GM12878 (cell line): ENCODE data around the gene FBXL17. TPM values are rescaled to one million over a fixed set of nuclear protein-coding genes. Genes with fewer than 3 reads are reported as not detected.

Source experiments
- ATAC-seq: fragments of 200-7000 bp; cut with Tn5 transposase; 3 replicates; pipeline ENCODE4 v1.9.1; 2020; ENCODE audit warnings: mild to moderate bottlenecking, moderate library complexity
- BruUV-seq: library from RNA; stranded (reverse); fragments of 400-500 nt; replicated peaks from 2 replicates; lab custom pipeline; 2021; lab: Mats Ljungman, UMichigan
- CTCF ChIA-PET: fragments of 300-600 bp; sonication (Branson Sonifier 250); formaldehyde crosslinking; extraction: SDS; loops from one replicate; lab custom pipeline; 2021; ENCODE audit warnings: inconsistent platforms; lab: Yijun Ruan, JAX
- POLR2A ChIA-PET: fragments of 350-600 bp; formaldehyde crosslinking; extraction: SDS; loops from one replicate; lab custom pipeline; 2021; ENCODE audit warnings: inconsistent platforms; lab: Charles Lee
- RAD21 ChIA-PET: fragments of 300-600 bp; sonication (Branson Sonifier 250); formaldehyde crosslinking; loops from one replicate; lab custom pipeline; 2023; ENCODE audit warnings: antibody characterized with exemption; ENCODE audit not compliant: unreplicated experiment; lab: Charles Lee
- SMC1A ChIA-PET: fragments of 300-600 bp; sonication (Branson Sonifier 250); formaldehyde crosslinking; loops from one replicate; lab custom pipeline; 2023; ENCODE audit not compliant: unreplicated experiment, uncharacterized antibody; lab: Charles Lee
- DNase-seq: peaks from one replicate; pipeline ENCODE4 v3.0.0-alpha.2; 2011; ENCODE audit warnings: low read depth, low spot score
- FAIRE-seq: peaks from 3 replicates; lab custom pipeline; 2011; peaks lifted over from hg19 to GRCh38; lab: Jason Lieb, UNC
- H2AFZ ChIP-seq: 2 replicates; pipeline ENCODE4 v1.6.0; 2011; ENCODE audit warnings: low read depth, low read length, control low read depth; ENCODE audit not compliant: control insufficient read depth
- H3K27ac ChIP-seq: 2 replicates; pipeline ENCODE4 v1.5.1; 2011; ENCODE audit warnings: control low read depth; ENCODE audit not compliant: control insufficient read depth, insufficient read depth
- H3K27me3 ChIP-seq, 2 experiments: replicated peaks in 1 of 2; 2 replicates each; pipeline versions ENCODE4 v1.6.0 to v1.6.1; 2011; ENCODE audit warnings: low read length in 1 of 2; ENCODE audit not compliant: control insufficient read depth in 2 of 2, insufficient read depth in 2 of 2
- H3K36me3 ChIP-seq, 2 experiments: 2 replicates each; pipeline ENCODE4 v1.5.1; 2011; ENCODE audit warnings: low read length in 1 of 2; ENCODE audit not compliant: control insufficient read depth in 2 of 2, insufficient read depth in 2 of 2
- H3K4me1 ChIP-seq: 2 replicates; pipeline ENCODE4 v1.6.1; 2011; ENCODE audit warnings: mild to moderate bottlenecking, low read length, moderate library complexity, mixed read lengths; ENCODE audit not compliant: control insufficient read depth, insufficient read depth
- H3K4me2 ChIP-seq: 2 replicates; pipeline ENCODE4 v1.6.0; 2011; ENCODE audit warnings: control low read depth; ENCODE audit not compliant: control insufficient read depth, insufficient read depth
- H3K4me3 ChIP-seq: fragments of 200-600 bp; sonication (generic); 2 replicates; pipeline ENCODE4 v1.5.1; 2016
- H3K79me2 ChIP-seq: 2 replicates; pipeline ENCODE4 v1.6.0; 2011; ENCODE audit warnings: low read length; ENCODE audit not compliant: control insufficient read depth, insufficient read depth
- H3K9ac ChIP-seq: 2 replicates; pipeline ENCODE4 v1.8.0; 2011; ENCODE audit warnings: low read length, control low read depth, mixed read lengths; ENCODE audit not compliant: control insufficient read depth, insufficient read depth
- H3K9me3 ChIP-seq: replicated peaks from 3 replicates; pipeline ENCODE4 v1.5.1; 2011; ENCODE audit warnings: mild to moderate bottlenecking, low read length; ENCODE audit not compliant: control insufficient read depth, insufficient read depth
- H4K20me1 ChIP-seq: 2 replicates; pipeline ENCODE4 v1.6.0; 2011; ENCODE audit not compliant: control insufficient read depth, insufficient read depth
- ASH2L ChIP-seq: fragments of 300-600, 200-600 bp; sonication (generic); IDR thresholded peaks from 2 replicates; pipeline ENCODE4 v1.6.1; 2017; ENCODE audit warnings: low read depth, mild to moderate bottlenecking, borderline replicate concordance
- BHLHE40 ChIP-seq, 2 experiments: fragments of 450-650 bp in 1 of 2; IDR thresholded peaks; 2 replicates each; pipeline ENCODE4 v1.6.1; 2011 to 2017; ENCODE audit warnings: low read depth in 2 of 2, borderline replicate concordance in 1 of 2, improper control_type of control experiment in 1 of 2, low read length in 1 of 2, mild to moderate bottlenecking in 1 of 2
- CHD1 ChIP-seq: IDR thresholded peaks from 2 replicates; pipeline ENCODE4 v1.6.1; 2012; ENCODE audit warnings: low read depth, low read length, improper control_type of control experiment
- GATAD2B ChIP-seq: fragments of 450-650 bp; conservative IDR thresholded peaks from 2 replicates; pipeline ENCODE4 v1.6.1; 2017; ENCODE audit warnings: low read depth, mild to moderate bottlenecking, moderate library complexity
- HCFC1 ChIP-seq: fragments of 150-350 bp; IDR thresholded peaks from 2 replicates; pipeline ENCODE4 v1.6.1; 2014; ENCODE audit warnings: low read length
- HDGF ChIP-seq: fragments of 450-650 bp; IDR thresholded peaks from 2 replicates; pipeline ENCODE4 v1.6.1; 2016; ENCODE audit warnings: antibody characterized with exemption
- IRF4 ChIP-seq: IDR thresholded peaks from 2 replicates; pipeline ENCODE4 v1.6.1; 2011; ENCODE audit warnings: low read depth, low read length
- LARP7 ChIP-seq: fragments of 450-650 bp; IDR thresholded peaks from 2 replicates; pipeline ENCODE4 v1.6.1; 2017; ENCODE audit warnings: mild to moderate bottlenecking
- MXI1 ChIP-seq: fragments of 150-350 bp; IDR thresholded peaks from 2 replicates; pipeline ENCODE4 v1.6.1; 2011; ENCODE audit warnings: low read depth, mild to moderate bottlenecking, inconsistent platforms, low read length, improper control_type of control experiment
- MYC ChIP-seq: IDR thresholded peaks from 2 replicates; pipeline ENCODE4 v1.6.1; 2011; ENCODE audit warnings: mild to moderate bottlenecking, low read length, moderate library complexity, inconsistent platforms; ENCODE audit not compliant: insufficient read depth, insufficient replicate concordance, insufficient read length, severe bottlenecking
- NFIC ChIP-seq: IDR thresholded peaks from 2 replicates; pipeline ENCODE4 v1.6.1; 2012; ENCODE audit warnings: low read depth, mild to moderate bottlenecking, inconsistent platforms, low read length, moderate library complexity
- RAD51 ChIP-seq: fragments of 450-650 bp; IDR thresholded peaks from 2 replicates; pipeline ENCODE4 v1.6.1; 2016; ENCODE audit warnings: moderate library complexity, mild to moderate bottlenecking, inconsistent platforms
- RCOR1 ChIP-seq: conservative IDR thresholded peaks from 2 replicates; pipeline ENCODE4 v1.6.1; 2012; ENCODE audit warnings: low read depth, low read length, improper control_type of control experiment
- STAT3 ChIP-seq: IDR thresholded peaks from 2 replicates; pipeline ENCODE4 v1.6.1; 2011; ENCODE audit warnings: low read depth, low read length, improper control_type of control experiment
- ZBED1 ChIP-seq: IDR thresholded peaks from 2 replicates; pipeline ENCODE4 v1.6.1; 2016; ENCODE audit warnings: borderline replicate concordance
- ZNF274 ChIP-seq: IDR thresholded peaks from one replicate; pipeline ENCODE4 v1.8.0; 2011; ENCODE audit not compliant: insufficient read length, insufficient read depth
- in situ Hi-C: fragments of 300-500 bp; cut with MboI; formaldehyde crosslinking; loops from 9 replicates; pipeline ENCODE4 v1.14.3; 2018; ENCODE audit warnings: mixed read lengths
- intact Hi-C: fragments of 100-400 bp; cut with micrococcal nuclease; formaldehyde crosslinking; loops from one replicate; pipeline ENCODE4 v1.14.2; 2022; ENCODE audit not compliant: unreplicated experiment
- polyA plus RNA-seq, 11 experiments: library from polyadenylated mRNA; depleted of rRNA in 4 of 11; unstranded in 6 of 11; stranded (reverse) in 5 of 11; fragments of >200 nt; fragmentation: Nextera tagmentation in 4 of 11; fragmentation: Illumina TruSeq in 1 of 11; extraction: Ambion mirVana in 4 of 11; extraction: Trizol in 1 of 11; gene quantifications; 1 replicate in 1 of 11; 2 replicates in 10 of 11; pipeline versions ENCODE4 v1.2.1 to v1.2.3, GENCODE V29; 2011 to 2016; ENCODE audit warnings: inconsistent platforms in 2 of 11, missing spikeins in 2 of 11, low read depth in 1 of 11
- total RNA-seq, 4 experiments: library from RNA; depleted of rRNA in 3 of 4; stranded (reverse); fragments of >200 nt in 3 of 4; fragmentation: Illumina TruSeq in 1 of 4; extraction: Trizol in 1 of 4; gene quantifications; 2 replicates each; pipeline versions ENCODE4 v1.2.1 to v1.2.3, GENCODE V29; 2013 to 2021
- TF ChIP-seq, protein P1 (sequence below): fragments of 450-650 bp; IDR thresholded peaks from 2 replicates; pipeline ENCODE4 v1.6.1; 2017; ENCODE audit warnings: antibody characterized with exemption, mild to moderate bottlenecking, moderate library complexity
- TF ChIP-seq, protein P2 (sequence below): fragments of 450-650 bp; IDR thresholded peaks from 2 replicates; pipeline ENCODE4 v1.6.1; 2017; ENCODE audit warnings: mild to moderate bottlenecking, moderate library complexity

The FBXL17 gene
- total and polyA plus RNA-seq, 10 of the 15 experiments (the other 5 are each of a cell fraction or from before 2014, with no cell fraction given), result 0.88 to 9.0 (median 4.4) TPM

DNA sequence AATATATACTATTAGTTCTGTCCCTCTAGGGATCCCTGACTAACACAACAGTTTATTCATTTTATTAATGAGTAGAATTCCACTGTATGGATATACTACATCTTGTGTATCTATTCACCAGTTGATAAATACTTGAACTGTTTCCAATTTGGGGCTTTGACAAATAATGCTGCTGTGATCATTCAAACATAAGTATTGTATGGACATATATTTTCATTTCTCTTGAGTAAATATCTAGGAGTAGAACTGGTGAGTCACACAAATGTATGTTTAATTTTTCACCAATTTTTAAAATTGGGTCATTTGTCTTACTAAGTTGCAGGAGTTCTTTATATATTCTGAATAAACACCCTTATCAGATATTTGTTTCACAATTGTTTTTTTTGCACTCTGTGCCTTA is 149.1 kb downstream of the FBXL17 start:
- H2AFZ ChIP-seq, result no peak overlapping the region
- SMC1A ChIA-PET, result interaction anchor here (1.3 kb wide), 1 partner anchor 28 kb away, joined by 3 read pairs; no protein-coding TSS in a partner anchor
- in situ Hi-C loops (no loop called here), intact Hi-C loops (no loop called here)
- CTCF ChIA-PET, result no interaction called here
- ATAC-seq, result no peak
- H3K79me2 ChIP-seq, result no peaks in the 10 kb centered on the region
- no peak for FAIRE-seq
- H3K27me3 ChIP-seq, result no peaks in the 10 kb centered on the region
- H3K36me3 ChIP-seq, result no peaks in the 10 kb centered on the region
- no peaks in the 10 kb centered on the region for H4K20me1 ChIP-seq
- no peak overlapping the region for H3K4me3 ChIP-seq
- H3K4me1 ChIP-seq, result no peaks in the 10 kb centered on the region
- no peak for DNase-seq
- no peak overlapping the region for H3K27ac ChIP-seq
- no peak overlapping the region for H3K9ac ChIP-seq
- BruUV-seq, result no TSS peak
- H3K4me2 ChIP-seq, result no peak overlapping the region
- POLR2A ChIA-PET, result no interaction called here
- no peaks in the 10 kb centered on the region for H3K9me3 ChIP-seq
- RAD21 ChIA-PET, result no interaction called here
- no peak for TF ChIP-seq MXI1
- TF ChIP-seq RCOR1, result no peak
- no peak for TF ChIP-seq NFIC
- TF ChIP-seq LARP7, result no peak
- TF ChIP-seq ZBED1, result no peak
- TF ChIP-seq HDGF, result no peak
- TF ChIP-seq, protein P1, sequence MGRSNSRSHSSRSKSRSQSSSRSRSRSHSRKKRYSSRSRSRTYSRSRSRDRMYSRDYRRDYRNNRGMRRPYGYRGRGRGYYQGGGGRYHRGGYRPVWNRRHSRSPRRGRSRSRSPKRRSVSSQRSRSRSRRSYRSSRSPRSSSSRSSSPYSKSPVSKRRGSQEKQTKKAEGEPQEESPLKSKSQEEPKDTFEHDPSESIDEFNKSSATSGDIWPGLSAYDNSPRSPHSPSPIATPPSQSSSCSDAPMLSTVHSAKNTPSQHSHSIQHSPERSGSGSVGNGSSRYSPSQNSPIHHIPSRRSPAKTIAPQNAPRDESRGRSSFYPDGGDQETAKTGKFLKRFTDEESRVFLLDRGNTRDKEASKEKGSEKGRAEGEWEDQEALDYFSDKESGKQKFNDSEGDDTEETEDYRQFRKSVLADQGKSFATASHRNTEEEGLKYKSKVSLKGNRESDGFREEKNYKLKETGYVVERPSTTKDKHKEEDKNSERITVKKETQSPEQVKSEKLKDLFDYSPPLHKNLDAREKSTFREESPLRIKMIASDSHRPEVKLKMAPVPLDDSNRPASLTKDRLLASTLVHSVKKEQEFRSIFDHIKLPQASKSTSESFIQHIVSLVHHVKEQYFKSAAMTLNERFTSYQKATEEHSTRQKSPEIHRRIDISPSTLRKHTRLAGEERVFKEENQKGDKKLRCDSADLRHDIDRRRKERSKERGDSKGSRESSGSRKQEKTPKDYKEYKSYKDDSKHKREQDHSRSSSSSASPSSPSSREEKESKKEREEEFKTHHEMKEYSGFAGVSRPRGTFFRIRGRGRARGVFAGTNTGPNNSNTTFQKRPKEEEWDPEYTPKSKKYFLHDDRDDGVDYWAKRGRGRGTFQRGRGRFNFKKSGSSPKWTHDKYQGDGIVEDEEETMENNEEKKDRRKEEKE, result no peak
- TF ChIP-seq, protein P2, sequence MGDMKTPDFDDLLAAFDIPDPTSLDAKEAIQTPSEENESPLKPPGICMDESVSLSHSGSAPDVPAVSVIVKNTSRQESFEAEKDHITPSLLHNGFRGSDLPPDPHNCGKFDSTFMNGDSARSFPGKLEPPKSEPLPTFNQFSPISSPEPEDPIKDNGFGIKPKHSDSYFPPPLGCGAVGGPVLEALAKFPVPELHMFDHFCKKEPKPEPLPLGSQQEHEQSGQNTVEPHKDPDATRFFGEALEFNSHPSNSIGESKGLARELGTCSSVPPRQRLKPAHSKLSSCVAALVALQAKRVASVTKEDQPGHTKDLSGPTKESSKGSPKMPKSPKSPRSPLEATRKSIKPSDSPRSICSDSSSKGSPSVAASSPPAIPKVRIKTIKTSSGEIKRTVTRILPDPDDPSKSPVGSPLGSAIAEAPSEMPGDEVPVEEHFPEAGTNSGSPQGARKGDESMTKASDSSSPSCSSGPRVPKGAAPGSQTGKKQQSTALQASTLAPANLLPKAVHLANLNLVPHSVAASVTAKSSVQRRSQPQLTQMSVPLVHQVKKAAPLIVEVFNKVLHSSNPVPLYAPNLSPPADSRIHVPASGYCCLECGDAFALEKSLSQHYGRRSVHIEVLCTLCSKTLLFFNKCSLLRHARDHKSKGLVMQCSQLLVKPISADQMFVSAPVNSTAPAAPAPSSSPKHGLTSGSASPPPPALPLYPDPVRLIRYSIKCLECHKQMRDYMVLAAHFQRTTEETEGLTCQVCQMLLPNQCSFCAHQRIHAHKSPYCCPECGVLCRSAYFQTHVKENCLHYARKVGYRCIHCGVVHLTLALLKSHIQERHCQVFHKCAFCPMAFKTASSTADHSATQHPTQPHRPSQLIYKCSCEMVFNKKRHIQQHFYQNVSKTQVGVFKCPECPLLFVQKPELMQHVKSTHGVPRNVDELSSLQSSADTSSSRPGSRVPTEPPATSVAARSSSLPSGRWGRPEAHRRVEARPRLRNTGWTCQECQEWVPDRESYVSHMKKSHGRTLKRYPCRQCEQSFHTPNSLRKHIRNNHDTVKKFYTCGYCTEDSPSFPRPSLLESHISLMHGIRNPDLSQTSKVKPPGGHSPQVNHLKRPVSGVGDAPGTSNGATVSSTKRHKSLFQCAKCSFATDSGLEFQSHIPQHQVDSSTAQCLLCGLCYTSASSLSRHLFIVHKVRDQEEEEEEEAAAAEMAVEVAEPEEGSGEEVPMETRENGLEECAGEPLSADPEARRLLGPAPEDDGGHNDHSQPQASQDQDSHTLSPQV, result no peak
- no peak for TF ChIP-seq GATAD2B
- no peak for TF ChIP-seq HCFC1
- no peak for TF ChIP-seq IRF4
- no peak for TF ChIP-seq BHLHE40 (IDR thresholded peaks at IDR 0.05; ENCODE audit: borderline replicate concordance in 1 of 2, low read depth in 2 of 2, low read length in 1 of 2)
- TF ChIP-seq RAD51, result no peak
- TF ChIP-seq ZNF274, result no peak
- no peak for TF ChIP-seq CHD1
- no peak for TF ChIP-seq MYC
- no peak for TF ChIP-seq ASH2L
- no peak for TF ChIP-seq STAT3
